ENCODE data around the gene C3orf22.

The C3orf22 gene

DNA sequence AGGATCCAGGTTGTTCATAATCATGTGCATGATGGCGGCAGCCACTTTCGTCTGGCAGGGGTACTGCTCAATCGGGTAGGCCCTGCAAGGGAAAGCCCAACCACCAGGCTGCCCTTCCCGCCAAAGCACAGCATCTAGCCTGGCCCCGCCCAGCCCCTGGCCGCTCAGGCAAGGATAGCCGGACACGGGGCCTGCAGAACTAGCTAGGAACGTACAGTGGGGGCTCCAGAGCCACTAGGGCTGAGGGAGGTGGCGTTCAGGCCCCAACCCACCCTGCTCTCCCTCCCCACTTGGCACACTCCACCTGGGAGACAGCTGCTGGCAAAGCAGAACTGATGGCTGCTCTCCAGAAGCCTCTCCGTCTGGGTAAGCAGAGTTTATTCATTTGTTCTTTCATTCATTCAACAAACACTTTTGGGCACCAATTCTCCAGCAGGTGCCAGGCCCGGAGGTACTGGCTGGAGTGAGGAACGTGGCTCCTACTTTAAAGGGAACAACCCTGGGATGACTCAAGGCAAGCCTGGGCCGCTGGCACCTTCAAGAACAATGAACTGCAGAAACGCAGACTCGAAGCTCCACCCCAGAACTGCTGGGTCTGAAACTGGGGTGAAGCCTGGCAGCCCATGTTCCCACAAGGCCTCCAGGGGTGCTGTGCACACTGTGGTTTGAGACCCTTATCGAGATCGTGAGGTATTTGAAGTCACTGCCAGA is 49.0 kb downstream of the C3orf22 start:
- TF ChIP-seq GATA2 (IDR thresholded peaks at IDR 0.05; ENCODE audit: low read depth, low read length), result no peak
- no peak for TF ChIP-seq GATA3 (IDR thresholded peaks at IDR 0.05; ENCODE audit: low read depth, low read length)

DNA sequence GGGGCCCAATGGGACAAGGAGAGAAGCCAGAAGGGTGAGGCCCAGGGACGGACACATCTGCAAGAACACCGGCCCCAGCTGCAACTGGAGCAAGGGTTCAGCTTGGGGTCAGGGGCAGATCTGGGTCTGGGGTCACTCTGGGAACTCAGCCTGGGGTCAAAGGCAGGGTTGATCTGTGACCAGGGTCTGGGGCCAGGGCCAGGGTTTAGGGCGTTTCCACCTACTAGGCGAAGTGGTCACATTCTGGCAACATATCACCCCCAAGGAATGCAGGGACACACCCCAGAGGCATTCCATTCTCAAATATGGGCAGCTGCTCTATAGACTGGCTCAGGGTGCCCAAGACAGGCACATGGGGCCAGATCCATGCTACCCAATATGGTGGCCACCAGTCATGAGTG is 50.2 kb downstream of the C3orf22 start:
- TF ChIP-seq GATA2 (IDR thresholded peaks at IDR 0.05; ENCODE audit: low read depth, low read length) (no peak), GATA3 (IDR thresholded peaks at IDR 0.05; ENCODE audit: low read depth, low read length) (no peak)

DNA sequence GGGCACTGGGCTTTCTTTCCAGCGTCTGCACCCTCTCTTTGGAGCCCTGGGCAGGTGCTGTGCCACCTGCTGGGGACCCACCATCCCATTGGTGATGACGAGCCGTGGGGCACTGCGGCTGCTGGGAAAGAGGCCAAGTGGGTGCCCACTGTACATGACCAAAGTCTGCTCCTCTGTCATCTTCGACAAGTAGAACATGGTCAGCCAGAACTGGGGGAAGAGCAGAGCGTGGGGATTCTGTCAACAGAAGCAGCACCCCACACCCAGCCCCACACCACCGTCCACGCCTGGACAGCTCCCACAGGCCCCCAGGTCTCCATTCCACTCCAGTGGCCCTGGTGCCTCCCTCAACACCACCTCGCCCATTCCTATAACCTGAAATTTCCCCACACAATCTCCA is 50.8 kb downstream of the C3orf22 start:
- TF ChIP-seq GATA2 (IDR thresholded peaks at IDR 0.05; ENCODE audit: low read depth, low read length), result no peak

DNA sequence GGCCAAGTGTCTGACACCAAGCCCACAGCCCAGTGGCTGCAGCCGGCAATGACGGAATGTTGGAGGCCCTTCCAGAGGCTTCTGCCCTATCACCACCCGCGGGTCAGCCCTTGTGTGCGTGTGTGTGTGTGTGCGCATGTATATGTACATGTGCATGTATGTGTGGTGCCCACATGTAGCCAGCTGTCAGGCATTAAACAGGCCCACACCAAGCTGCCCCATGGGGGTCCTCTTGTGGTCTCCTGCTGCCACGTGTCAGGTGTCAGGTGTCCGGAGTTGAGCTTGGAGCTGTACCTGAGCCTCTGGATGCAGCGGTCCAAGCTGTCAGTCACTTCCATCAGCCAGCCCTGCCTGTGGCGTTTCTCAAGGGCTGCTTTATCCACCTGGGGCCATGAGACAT is 55.0 kb downstream of the C3orf22 start:
- TF ChIP-seq GATA3 (IDR thresholded peaks at IDR 0.05; ENCODE audit: low read depth, low read length), result no peak
- no peak for TF ChIP-seq GATA2 (IDR thresholded peaks at IDR 0.05; ENCODE audit: low read depth, low read length)

DNA sequence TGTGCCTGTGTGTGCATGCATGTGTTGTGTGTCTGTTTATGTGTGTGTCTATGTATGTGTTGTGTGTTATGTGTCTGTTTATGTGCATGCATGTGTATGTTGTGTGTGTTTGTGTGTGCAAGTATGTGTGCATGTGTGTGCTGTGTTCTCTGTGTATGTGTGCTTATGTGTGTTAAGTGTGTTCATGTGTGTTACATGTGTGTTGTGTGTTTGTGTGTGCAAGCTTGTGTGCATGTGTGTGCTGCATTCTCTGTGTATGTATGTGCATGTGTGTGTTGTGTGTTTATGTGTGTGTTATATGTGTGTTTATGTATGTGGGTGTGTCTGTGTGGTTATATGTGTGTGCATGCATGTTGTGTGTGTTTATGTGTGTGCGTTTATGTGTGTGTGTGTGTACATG is 56.1 kb downstream of the C3orf22 start:
- TF ChIP-seq GATA2 (IDR thresholded peaks at IDR 0.05; ENCODE audit: low read depth, low read length) (no peak), GATA3 (IDR thresholded peaks at IDR 0.05; ENCODE audit: low read depth, low read length) (no peak)

DNA sequence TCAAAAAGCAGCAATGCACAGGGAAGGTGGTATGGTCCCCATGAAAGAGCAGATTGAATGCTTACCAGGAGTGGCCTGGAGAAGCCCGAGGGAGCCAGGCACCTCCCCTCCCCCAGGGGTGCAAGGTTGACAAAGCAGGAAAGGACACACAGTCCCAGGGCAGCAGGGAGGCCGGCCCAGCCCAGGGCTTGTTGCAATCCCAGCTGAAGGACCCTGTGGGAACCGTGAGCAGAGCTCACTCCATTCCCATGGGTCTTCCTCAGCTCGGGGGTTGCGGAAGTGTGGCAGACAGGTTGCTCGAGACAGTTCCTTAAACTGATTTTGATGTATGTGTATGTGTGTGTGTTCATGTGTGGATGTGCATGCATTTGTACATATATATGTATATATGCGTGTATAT is 57.0 kb downstream of the C3orf22 start:
- TF ChIP-seq GATA2 (IDR thresholded peaks at IDR 0.05; ENCODE audit: low read depth, low read length), result no peak
- TF ChIP-seq GATA3 (IDR thresholded peaks at IDR 0.05; ENCODE audit: low read depth, low read length), result no peak

DNA sequence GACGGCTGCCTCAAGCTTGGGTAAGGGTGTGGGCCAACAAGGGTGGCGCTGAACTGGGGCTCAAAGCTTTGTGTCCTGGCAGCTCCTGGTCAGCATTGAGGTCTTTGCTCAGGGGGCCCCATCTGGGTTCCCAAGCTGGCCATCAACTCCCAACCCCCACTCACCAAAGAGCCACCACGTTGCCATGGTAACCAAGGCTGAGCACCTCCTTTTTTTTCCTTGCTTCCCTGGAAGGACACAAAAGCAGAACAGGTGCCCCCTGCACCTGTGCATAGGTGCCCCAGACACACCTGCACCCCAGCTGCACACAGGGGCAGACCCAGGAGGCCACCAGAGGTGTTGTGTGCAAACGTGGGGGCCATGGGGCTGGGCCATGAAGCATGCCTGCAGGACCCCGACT is 57.7 kb downstream of the C3orf22 start:
- no peak for TF ChIP-seq GATA3 (IDR thresholded peaks at IDR 0.05; ENCODE audit: low read depth, low read length)
- TF ChIP-seq GATA2 (IDR thresholded peaks at IDR 0.05; ENCODE audit: low read depth, low read length), result no peak

DNA sequence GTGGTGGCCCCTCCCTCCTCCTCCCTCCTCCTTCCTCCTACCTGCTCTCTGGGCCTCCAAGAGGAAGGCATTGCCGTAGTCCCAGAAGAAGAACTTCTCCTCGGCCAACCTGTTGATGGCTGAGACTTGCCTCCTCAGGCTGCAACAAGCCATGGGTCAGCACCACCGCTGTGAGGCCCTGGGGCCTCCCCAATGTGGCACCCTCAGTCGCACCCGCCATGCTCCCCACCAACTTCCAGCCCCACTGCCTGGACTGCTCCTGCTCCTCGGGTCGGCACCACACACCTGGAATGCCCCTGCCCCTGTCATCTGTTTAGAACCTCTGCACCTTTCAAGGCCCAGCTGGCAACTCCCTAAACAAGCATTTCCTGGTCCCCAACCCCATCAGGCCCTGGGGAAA is 58.7 kb downstream of the C3orf22 start:
- no peak for TF ChIP-seq GATA2 (IDR thresholded peaks at IDR 0.05; ENCODE audit: low read depth, low read length)
- TF ChIP-seq GATA3 (IDR thresholded peaks at IDR 0.05; ENCODE audit: low read depth, low read length), result no peak
